C4-2B (cell line): ENCODE data around the gene TMEM147.
A peak's percentile ranks its signal among the peaks of the same experiment; 100 is the strongest.

Experiments used
- H3K27ac ChIP-seq: fragments of 450-650 bp; 2 replicates; pipeline ENCODE4 v1.5.1; 2017
- CTCF ChIP-seq: fragments of 450-650 bp; conservative IDR thresholded peaks from 2 replicates; pipeline ENCODE4 v1.5.1; 2017; ENCODE audit warnings: mild to moderate bottlenecking
- ZFX ChIP-seq: fragments of 450-650 bp; IDR thresholded peaks from 2 replicates; pipeline ENCODE4 v1.6.1; 2017

Gene TMEM147

GRCh38 chr19:35531291-35531690 is 14.1 kb upstream of the TMEM147 start:
- H3K27ac ChIP-seq, result no peak overlapping the region
- TF ChIP-seq CTCF (no peak), ZFX (no peak)

- no peak for TF ChIP-seq CTCF
- no peak for TF ChIP-seq ZFX
- H3K27ac ChIP-seq, result peak within 1 kb of the TSS; percentile 49
These were observed 12.1 kb upstream of the TMEM147 start, which contains the start of gene GAPDHS for GRCh38 chr19:35533201-35533821. Gene GAPDHS (plus strand): TSS chr19:35533456. CDS start chr19:35533528, 72 bp downstream.

- H3K27ac ChIP-seq, result peak overlapping the region; percentile 49
- TF ChIP-seq ZFX (no peak), CTCF (no peak)
These were observed 11.5 kb upstream of the TMEM147 start for GRCh38 chr19:35533822-35534392.

GRCh38 chr19:35534803-35535480 is 10.5 kb upstream of the TMEM147 start:
- H3K27ac ChIP-seq, result no peak overlapping the region
- TF ChIP-seq ZFX (no peak), CTCF (no peak)

GRCh38 chr19:35539314-35539713 is 6.1 kb upstream of the TMEM147 start:
- TF ChIP-seq ZFX, result no peak
- no peak for TF ChIP-seq CTCF
- no peak overlapping the region for H3K27ac ChIP-seq

- H3K27ac ChIP-seq, result no peak overlapping the region
- TF ChIP-seq ZFX (no peak), CTCF (no peak)
These were observed 5.6 kb upstream of the TMEM147 start for GRCh38 chr19:35539850-35540249.

GRCh38 chr19:35540356-35540927 is 5.0 kb upstream of the TMEM147 start:
- TF ChIP-seq CTCF, result no peak
- TF ChIP-seq ZFX, result no peak

More at GRCh38 chr19:35540356-35540927, 5.0 kb upstream of the TMEM147 start:
- no peak overlapping the region for H3K27ac ChIP-seq
